Measurements from ENCODE around the gene NOPCHAP1.

NOPCHAP1 gene

DNA sequence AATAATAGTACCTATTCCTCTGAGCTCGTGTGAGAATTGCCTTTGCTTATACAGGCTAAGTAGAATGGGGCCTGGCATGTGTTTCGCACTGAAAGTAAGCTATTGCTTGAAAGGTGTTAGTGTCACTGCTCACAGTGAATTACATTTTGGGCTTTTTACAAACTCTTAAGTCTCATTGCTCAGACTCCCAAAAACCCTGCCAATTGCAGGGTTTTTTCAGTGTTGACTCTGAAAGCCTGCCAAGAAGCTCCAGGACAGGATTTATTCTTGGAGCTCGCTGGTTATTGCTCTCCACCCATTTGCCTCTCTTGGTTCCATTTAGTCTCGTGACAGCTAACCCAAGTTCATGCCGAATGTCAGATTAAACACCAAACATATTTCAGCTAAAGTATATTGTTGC lies 39.8 kb downstream of the NOPCHAP1 start:
- DNase-seq = no peak

DNA sequence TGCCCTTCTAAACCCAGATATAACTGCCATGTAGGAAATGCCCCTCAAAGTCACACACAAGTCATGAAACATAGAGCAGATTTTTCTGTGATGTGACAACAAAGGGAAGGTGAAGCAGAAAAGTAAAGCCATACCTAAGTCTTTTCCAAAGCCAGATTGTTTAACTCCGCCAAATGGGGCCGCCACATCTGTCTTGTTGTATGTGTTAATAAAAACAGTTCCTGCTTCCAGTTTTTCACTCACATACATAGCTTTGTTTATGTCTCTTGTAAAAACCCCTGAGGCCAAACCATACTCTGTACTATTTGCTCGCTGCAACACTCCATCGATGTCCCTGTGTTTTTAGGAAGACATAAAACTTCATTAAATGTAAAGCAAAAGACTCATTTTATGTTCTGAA lies 40.3 kb downstream of the NOPCHAP1 start:
- no peak for DNase-seq

DNA sequence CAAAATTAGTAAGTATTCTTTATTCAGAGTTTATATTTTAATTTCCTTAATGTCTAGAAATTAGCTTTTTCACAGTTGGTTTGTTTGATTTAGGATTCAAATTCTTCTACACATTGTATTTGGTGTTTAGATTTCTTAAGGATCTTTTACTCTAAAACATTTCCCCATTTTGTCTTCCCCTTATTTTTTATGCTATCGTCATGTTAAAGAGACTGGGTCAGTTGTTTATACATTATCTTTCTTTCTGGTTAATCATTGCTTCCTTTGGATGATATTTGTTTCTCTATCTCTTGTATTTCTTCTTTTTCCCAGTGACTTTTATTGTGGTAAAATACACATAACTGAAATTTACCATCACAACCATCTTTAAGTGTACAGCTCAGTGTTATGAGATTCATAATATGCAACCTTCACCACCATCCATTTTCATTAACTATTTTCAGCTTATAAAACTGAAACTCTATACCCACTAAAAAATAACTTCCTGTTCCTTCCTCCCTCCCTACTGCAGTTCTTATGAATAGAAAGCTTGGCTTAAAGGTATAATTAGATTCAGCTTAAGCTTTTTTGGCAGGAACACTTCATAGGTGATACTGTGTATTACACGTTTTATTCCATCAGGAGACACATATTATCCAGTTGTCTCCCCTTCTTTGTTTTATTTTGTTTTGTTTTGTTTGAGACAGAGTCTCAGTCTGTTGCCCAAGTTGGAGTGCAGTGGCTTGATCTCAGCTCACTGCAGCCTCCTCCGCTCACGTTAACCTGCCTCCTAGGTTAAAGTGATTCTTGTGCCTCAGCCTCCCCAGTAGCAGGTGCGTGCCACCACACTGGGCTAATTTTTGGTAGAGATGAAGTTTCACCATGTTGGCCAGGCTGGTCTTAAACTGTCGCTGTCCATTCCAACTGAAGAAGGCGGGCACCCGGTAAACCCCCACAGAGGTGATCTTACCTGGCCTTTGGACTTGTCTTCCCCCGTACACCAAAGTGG lies 45.0 kb downstream of the NOPCHAP1 start:
- no peak for DNase-seq

DNA sequence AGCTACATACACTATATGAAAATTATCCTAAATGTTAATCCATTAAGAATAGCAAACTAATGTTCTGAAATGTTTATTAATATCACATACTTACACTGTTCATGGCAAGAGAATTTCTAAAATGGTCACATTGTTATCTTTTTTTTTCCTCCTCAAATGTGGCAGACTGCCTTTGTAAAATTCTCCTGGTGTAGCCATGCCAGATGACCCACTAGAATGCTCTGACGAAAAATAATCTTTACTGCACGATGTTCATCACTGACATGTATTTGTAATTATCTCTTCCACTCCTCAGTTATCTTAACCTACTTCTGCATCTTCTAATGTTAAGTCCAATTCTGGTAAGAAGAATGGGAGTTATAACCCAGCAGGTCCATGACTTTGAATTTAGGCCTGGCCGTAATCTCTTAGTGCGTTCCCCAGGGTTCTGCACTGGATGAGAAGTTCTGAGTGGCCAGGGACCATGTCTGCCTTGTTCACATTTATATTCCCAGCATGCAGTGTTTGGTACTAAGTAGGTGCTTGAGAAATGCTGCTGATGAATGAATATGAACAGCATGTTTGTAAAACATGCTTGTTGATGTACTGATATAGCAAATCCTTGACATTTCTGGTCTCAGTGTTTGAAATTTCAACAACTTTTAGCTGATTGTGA lies 46.7 kb downstream of the NOPCHAP1 start:
- DNase-seq = no peak

DNA sequence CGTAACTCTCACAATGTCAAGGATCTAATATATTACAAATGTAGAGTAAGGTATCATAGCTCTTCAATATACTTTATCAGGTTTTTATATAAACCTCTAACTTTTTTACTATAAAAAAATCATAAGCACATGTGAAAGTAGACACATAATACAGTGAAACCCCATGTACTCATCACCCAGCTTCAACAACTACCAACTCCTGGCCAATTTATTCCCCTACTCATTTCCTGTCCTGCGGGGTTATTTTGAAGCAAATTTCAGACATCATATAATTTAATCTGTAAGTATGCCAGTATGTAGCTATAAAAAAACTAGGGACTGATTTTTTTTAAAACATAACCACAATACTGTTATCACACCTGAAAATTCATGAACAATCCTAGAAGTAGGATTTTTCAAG lies 47.7 kb downstream of the NOPCHAP1 start:
- DNase-seq = no peak

All from activated CD8-positive, alpha-beta memory T cell treated with anti-CD3 and anti-CD28 coated beads, Interleukin-2, amount 50 U/mL, for 4 hours (primary cell).